MCF 10A (cell line): ENCODE measurements around the gene TIGD4. TPM values are rescaled to one million over a fixed set of nuclear protein-coding genes. Genes with fewer than 3 reads are reported as not detected.

Experiments used
- BruUV-seq: library from RNA; stranded (reverse); fragments of 400-500 nt; replicated peaks from 2 replicates; lab custom pipeline; 2021; lab: Mats Ljungman, UMichigan
- CTCF ChIA-PET: fragments of 300-600 bp; sonication (Branson Sonifier 250); formaldehyde crosslinking; extraction: SDS; loops from one replicate; lab custom pipeline; 2021; ENCODE audit warnings: antibody characterized with exemption, inconsistent platforms; lab: Yijun Ruan, JAX
- POLR2A ChIA-PET: fragments of 300-600, 350-650 bp; sonication (Branson Sonifier 250); formaldehyde crosslinking; extraction: SDS; loops from one replicate; lab custom pipeline; 2020; ENCODE audit warnings: antibody characterized with exemption, inconsistent platforms; lab: Yijun Ruan, JAX
- DNase-seq: peaks from one replicate; pipeline ENCODE4 v3.0.0-alpha.2; 2018; ENCODE audit not compliant: unreplicated experiment
- H3K27ac Mint-ChIP-seq: one replicate; pipeline ENCODE4 v1.8.0; 2022; ENCODE audit warnings: mild to moderate bottlenecking, low read depth, mixed read lengths; ENCODE audit not compliant: unreplicated experiment
- H3K27me3 Mint-ChIP-seq: one replicate; pipeline ENCODE4 v1.8.0; 2022; ENCODE audit warnings: mixed read lengths; ENCODE audit not compliant: insufficient read depth, unreplicated experiment
- H3K36me3 Mint-ChIP-seq: one replicate; pipeline ENCODE4 v1.8.0; 2022; ENCODE audit warnings: mild to moderate bottlenecking, moderate library complexity, mixed read lengths; ENCODE audit not compliant: insufficient read depth, unreplicated experiment
- H3K4me1 Mint-ChIP-seq: one replicate; pipeline ENCODE4 v1.8.0; 2022; ENCODE audit warnings: mixed read lengths; ENCODE audit not compliant: insufficient read depth, unreplicated experiment
- H3K4me3 Mint-ChIP-seq: one replicate; pipeline ENCODE4 v1.8.0; 2022; ENCODE audit warnings: mild to moderate bottlenecking, moderate library complexity, mixed read lengths; ENCODE audit not compliant: unreplicated experiment
- H3K9me3 Mint-ChIP-seq: one replicate; pipeline ENCODE4 v1.8.0; 2022; ENCODE audit warnings: mixed read lengths; ENCODE audit not compliant: unreplicated experiment
- CTCF ChIP-seq: fragments of 200-600 bp; IDR thresholded peaks from one replicate; pipeline ENCODE4 v1.8.0; 2022; ENCODE audit warnings: antibody characterized with exemption, mild to moderate bottlenecking; ENCODE audit not compliant: unreplicated experiment
- intact Hi-C: fragments of 100-400 bp; cut with micrococcal nuclease; formaldehyde crosslinking; loops from 2 replicates; pipeline ENCODE4 v1.14.1; 2022
- total RNA-seq: library from RNA; stranded (reverse); gene quantifications from 2 replicates; pipeline ENCODE4 v1.2.3, GENCODE V29; 2022

TIGD4 gene
- total RNA-seq, 1 experiment from 2014 or later = 0.12 TPM

GRCh38 chr4:152822323-152822722 is 42.8 kb upstream of the TIGD4 start:
- DNase-seq = no peak
- BruUV-seq = no TSS peak
- intact Hi-C loops = no loop called here
- Mint-ChIP-seq H3K27ac (no peak overlapping the region), H3K9me3 (peaks cover 7% of the 10 kb centered on the region), H3K4me1 (no peaks in the 10 kb centered on the region), H3K27me3 (no peaks in the 10 kb centered on the region), H3K4me3 (no peak overlapping the region), H3K36me3 (peaks cover 5% of the 10 kb centered on the region)
- ChIA-PET POLR2A (no interaction called here), CTCF (no interaction called here)
- no peak for TF ChIP-seq CTCF

GRCh38 chr4:152820073-152820472 is 40.5 kb upstream of the TIGD4 start:
- Mint-ChIP-seq H3K36me3 (no peaks in the 10 kb centered on the region), H3K9me3 (peaks cover 13% of the 10 kb centered on the region), H3K4me1 (peaks cover 2% of the 10 kb centered on the region), H3K27me3 (no peaks in the 10 kb centered on the region), H3K27ac (no peak overlapping the region), H3K4me3 (no peak overlapping the region)
- intact Hi-C loops = no loop called here
- TF ChIP-seq CTCF = no peak
- no TSS peak for BruUV-seq
- ChIA-PET POLR2A (no interaction called here), CTCF (interaction anchor here (0.6 to 0.8 kb wide), 2 partner anchors 161 to 398 kb away, joined by 3 to 4 read pairs; no protein-coding TSS in a partner anchor)
- DNase-seq = no peak

GRCh38 chr4:152819026-152819645 is 39.6 kb upstream of the TIGD4 start:
- Mint-ChIP-seq H3K9me3 (peaks cover 7% of the 10 kb centered on the region), H3K27me3 (no peaks in the 10 kb centered on the region), H3K4me3 (no peak overlapping the region), H3K36me3 (no peaks in the 10 kb centered on the region), H3K4me1 (peaks cover 5% of the 10 kb centered on the region), H3K27ac (no peak overlapping the region)
- BruUV-seq = no TSS peak
- ChIA-PET CTCF (interaction anchor here (0.8 kb wide), 1 partner anchor 162 kb away, joined by 4 read pairs; no protein-coding TSS in a partner anchor), POLR2A (no interaction called here)
- no peak for DNase-seq
- TF ChIP-seq CTCF = no peak
- intact Hi-C loops = no loop called here

GRCh38 chr4:152817331-152817730 is 37.8 kb upstream of the TIGD4 start:
- Mint-ChIP-seq H3K9me3 (peaks cover 7% of the 10 kb centered on the region), H3K4me3 (no peak overlapping the region), H3K27ac (no peak overlapping the region), H3K36me3 (no peaks in the 10 kb centered on the region), H3K27me3 (no peaks in the 10 kb centered on the region), H3K4me1 (peaks cover 5% of the 10 kb centered on the region)
- CTCF ChIA-PET = interaction anchor here (0.6 to 1.7 kb wide), 3 partner anchors 15 to 349 kb away, joined by 3 to 4 read pairs (median 4); no protein-coding TSS in a partner anchor
- POLR2A ChIA-PET = interaction anchor here (0.5 to 0.7 kb wide), 3 partner anchors 9 to 313 kb away, joined by 3 read pairs; no protein-coding TSS in a partner anchor
- TF ChIP-seq CTCF = no peak
- no TSS peak for BruUV-seq
- intact Hi-C loops = no loop called here
- DNase-seq = no peak
